Fibroblast of the conjunctiva (primary cell): ENCODE results near the gene GJA8.
"Not testable (repeated sequence)": the region's sequence is repeated elsewhere in the genome, so short reads cannot be mapped to it uniquely, and the experiment has no call there.

Experiments
- DNase-seq: peaks from one replicate; pipeline ENCODE4 v3.0.0-alpha.2; 2010; ENCODE audit warnings: low read depth

The GJA8 gene

DNA sequence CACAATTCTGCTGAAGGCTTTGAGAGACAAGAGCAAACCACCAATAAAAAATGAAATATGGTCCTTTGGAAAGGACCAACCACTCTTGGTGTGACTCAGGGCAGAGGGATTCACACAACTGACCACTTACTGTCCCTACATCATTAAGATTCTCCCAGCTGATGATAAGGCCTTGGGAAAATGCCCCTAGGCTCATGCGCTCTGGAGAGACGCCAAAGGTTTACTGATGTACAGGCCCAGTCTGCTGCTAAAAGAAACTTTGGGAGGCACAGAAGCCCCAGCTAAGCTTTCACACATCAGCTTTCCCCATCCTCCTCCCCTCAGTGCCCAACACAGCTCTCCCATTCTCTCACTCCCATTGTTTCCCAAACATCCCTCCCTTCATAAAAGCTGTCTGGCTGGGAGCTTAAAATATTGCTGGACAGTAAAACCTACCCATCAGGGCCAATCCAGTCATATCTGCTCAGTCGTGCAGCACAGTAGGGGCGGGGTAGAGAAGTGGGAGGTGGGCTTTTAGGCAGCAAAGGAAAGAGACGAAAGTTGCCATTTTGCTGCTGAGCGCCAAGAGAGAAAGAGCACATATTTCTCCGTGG, at the start of gene GJA8:
TSS of gene GJA8 (plus strand) at position 543 of the 593 bp plus-strand sequence. CDS start 5,161 bp downstream, outside the sequence.
- no peak for DNase-seq

DNA sequence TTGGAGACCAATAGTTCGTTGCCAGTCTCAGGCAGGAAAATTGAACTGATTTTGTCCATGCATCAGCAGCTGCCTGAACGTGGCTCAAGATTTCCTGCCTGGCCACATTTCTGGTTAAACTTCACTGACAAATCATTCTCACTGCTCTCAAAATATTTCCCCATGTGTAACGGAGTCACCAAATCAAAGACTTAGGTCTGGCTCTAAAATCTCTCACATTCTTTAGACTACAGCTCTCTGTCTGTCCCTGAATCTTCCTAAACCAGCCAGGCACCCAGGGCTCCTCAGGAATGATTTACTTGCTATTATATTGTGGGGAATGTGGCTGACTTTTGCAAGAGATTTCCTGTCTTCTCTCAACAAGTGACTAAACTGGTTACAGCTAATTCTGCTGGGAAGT, 49.2 kb upstream of the GJA8 start:
- DNase-seq = no peak

DNA sequence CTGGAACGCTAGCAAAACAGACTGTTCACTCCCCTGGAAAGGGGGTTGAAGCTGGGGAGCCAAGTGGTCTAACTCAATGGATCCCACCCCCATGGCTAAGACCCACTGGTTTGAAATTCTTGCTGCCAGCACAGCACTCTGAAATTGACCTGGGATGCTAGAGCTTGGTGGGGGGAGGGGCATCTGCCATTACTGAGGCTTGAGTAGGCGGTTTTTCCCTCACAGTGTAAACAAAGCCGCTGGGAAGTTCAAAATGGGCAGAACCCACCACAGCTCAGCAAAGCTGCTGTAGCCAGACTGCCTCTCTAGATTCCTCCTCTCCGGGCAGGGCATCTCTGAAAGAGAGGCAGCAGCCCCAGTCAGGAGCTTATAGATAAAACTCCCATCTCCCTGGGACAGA, 47.6 kb upstream of the GJA8 start:
- DNase-seq = not testable (repeated sequence)

DNA sequence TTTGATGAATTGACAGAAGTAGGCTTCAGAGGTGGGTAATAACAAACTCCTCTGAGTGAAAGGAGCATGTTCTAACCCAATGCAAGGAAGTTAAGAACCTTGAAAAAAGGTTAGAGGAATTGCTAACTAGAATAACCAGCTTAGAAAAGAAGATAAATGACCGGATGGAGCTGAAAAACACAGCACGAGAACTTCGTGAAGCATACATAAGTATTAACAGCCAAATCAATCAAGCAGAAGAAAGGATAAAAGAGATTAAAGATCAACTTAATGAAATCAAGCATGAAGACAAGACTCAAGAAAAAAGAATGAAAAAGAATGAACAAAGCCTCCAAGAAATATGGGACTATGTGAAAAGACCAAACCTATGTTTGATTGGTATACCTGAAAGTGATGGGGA, 46.6 kb upstream of the GJA8 start:
- not testable (repeated sequence) for DNase-seq

DNA sequence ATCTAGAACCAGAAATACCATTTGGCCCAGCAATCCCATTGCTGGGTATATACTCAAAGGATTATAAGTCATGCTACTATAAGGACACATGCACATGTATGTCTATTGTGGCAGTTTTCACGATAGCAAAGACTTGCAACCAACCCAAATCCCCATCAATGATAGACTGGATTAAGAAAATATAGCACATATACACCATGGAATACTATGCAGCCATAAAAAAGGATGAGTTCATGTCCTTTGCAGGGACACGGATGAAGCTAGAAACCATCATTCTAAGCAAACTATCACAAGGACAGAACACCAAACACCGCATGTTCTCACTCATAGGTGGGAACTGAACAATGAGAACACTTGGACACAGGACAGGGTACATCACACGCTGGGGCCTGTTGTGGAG, 35.4 kb upstream of the GJA8 start:
- DNase-seq = not testable (repeated sequence)

DNA sequence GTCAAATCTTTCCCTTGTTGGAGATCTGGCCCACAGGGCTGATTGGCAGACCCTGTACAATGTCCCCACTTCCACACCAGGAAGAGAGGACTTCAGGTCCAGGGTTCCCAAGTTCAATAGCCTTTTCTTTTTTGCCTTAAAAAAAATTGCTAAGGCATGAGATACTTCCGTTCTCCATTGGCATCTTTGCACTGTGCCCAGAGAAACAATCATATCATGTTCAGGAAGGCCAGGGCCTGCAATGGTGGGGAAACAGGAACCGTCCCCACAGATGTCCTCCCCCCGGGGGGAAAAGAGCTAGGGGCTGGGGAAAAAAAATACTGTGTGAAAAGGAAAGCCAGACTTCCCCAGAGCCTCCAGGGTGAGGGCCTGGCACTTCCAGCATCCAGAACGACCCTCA, 24.6 kb upstream of the GJA8 start:
- no peak for DNase-seq

DNA sequence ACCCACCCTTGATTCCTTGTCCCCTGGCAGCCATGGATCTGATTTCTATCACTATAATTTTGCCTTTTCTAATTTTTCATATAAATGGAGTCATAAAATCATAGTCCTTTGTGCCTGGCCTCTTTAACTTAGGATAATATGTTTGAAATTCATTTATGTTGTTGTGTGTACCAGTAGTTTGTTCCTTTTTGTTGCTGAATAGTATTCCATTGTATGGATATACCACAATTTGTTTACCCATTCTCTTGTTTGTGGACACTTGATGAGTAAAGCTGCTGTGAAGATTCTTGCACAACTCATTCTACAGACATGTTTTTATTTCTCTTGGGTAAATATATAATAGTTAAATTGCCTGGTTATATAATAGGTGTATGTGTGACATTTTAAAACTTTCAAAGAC, 22.7 kb upstream of the GJA8 start:
- DNase-seq = no peak

DNA sequence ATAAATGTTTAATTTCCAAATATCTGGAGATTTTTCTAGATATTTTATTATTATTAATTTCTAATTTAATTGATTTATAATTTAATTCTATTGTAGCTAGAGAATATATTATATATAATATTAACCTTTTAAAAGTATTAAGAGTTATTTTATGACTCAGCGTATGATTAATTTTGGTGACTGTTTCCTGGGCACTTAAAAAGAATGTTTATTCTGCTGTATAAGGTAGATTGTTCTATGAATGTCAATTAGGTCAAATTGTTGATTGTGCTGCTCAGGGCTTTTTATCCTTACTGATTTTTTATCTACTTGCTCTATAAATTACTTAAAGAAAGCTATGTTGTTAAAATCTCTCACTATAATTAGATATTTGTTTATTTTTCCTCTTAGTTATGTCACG, 20.1 kb upstream of the GJA8 start:
- DNase-seq = no peak

DNA sequence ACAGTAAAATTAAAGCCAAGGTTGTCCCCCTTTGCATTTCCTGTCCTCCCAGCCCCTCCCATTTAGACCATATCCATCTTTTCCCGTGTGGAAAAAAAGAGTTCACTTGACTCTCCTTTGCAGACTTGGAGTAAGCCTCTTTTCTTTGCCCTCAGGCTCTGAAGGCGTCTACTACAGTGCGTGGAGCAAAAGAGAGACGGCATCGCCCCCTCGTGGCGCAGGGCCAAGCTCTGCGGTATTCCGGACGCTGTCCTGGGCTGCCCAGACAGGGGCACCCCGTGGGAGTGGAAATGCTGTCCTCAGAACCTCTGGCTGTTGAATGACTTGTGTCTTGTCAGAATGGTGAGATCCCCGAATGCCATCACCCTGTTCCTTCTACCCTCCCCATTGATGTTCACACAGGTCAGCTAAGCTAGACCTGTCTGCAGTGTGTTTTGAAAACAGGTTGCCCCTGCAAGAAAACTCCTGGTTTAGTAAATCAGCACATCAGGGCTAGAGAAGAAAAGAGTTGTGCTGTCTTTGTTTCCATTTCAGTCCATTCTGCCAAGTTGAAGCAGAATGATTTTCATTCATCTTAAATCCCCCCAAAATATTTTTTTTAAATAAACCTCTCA, 12.3 kb upstream of the GJA8 start:
- DNase-seq = peak; percentile 4

DNA sequence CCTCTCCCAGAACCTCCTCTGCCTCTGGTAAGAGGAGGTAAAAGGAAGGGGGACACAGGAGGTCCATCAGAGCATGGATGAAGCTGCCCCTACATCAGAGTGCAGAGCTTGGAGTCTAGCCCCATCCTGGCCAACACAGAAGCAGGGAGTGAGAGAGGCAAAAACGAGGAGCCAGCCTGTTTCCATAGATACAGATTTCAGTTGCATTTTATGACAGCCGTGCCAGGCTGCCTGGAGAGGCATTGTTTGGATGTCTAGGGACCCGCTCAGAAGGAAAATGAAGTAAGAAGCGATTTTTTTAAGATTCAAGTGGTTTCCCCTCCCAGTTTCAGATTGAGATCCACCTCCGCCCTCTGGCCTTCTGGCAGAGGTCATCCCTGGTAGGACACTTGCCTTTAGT, 11.5 kb upstream of the GJA8 start:
- DNase-seq = no peak

DNA sequence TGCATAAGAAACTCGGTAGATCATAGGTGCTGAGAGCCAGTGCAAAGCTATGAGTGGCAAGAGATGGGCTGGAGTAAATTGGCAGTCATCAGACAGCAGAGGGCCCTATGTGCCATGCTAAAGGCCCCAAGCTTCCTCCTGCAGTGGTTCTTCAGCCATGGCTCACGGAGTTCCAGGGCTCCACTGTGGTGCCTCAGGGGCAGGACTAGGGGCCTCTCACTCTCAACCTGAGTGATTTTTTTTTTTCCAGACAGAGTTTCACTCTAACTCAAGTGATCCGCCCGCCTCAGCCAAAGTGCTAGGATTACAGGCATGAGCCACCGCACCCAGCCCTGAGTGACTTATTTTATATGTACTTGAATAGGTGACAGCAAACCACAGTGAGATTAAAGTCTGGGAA, 10.4 kb upstream of the GJA8 start:
- DNase-seq = no peak

DNA sequence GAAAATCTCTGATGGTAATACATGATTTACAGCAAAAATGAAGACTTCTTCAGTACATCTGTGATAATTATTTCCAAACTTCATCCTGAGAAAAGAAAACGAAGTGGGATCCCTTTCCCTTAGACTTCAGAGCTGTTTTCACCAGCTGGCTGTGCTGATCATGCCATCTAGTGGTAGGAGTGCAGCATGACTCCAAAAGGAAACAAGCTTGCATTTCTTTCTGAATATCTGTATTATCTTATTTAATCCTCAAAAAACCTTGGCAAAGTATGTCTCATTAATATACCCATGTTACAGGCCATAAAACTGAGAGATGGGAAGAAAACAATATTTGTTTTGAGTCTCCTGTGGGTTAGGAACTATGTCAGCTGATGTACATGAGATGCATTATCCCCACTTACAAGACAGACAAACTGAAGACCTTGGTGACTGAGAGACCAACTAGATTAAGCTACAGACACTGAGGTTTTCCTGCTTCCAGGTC, 9.8 kb upstream of the GJA8 start:
- peak; percentile 51 for DNase-seq

DNA sequence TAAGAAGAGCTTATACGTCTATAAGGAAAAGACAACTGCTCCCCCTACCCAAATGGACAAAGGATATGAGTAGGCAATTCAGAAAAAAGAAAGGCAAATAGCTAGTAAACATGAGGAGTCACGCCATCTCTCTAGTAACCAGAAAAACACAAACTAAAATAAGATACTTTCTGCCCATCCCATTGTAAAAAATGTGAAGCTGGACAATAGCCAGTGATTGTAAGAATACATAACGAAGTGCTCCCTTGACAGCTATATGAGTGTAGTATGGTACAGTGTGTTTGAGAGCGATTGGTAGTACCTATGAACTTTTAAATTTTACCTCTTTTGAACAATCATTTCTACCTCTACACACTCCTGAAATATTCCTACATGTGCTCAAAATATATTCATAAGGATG, 7.5 kb upstream of the GJA8 start:
- no peak for DNase-seq

DNA sequence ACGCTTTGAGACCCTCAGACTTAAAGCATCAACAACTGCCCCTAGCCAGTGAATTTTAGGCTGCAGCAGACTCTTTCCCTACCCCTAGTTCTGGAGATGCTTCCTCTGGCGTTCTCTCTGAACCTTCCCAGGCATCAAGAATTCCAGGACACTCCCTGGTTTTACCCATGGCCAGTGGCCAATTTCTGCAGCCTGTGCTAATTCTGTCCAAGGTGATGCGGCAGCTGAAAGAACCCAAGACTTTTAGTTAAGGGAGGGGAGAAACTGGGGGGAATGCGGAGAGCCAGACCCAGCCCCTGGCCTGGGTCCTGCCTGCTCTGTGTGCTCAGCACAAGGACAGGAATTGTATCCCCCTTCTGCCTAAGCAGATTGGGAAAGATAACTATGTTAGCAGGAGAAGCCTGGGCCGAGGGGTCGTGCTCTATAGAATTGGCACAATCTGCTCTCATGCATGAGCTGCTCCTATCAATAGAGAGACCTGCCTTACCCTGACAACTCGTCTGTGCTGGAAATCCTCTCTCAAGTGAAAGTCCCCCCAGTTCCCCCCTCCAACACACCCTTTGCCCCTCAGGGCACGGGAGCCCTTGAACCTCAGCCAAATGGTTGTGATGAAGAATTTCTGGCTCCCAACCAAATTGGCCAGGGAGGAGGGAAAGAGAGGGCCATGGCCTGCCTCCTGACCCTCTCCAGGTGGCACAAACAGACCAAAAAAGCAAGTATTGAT, 5.4 kb upstream of the GJA8 start:
- DNase-seq = no peak

DNA sequence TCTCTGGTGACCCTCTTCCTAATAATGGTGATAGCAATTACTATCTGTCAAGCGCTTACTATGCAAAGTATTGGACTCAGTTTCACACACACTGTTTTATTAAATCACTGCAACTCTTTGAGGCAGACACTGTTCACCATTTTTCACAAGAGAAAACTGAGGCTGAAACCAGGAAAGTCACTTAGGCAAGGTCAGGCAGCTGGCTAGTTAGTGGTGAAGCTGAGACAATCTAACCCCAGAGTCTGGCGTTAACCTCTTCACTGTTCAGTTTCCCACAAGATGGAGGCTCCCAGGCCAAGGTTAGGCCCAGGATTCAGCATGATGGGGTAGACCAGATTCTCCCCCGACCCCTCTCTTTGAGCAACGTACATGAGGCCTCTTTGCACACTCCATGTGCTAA, 4.8 kb upstream of the GJA8 start:
- no peak for DNase-seq

DNA sequence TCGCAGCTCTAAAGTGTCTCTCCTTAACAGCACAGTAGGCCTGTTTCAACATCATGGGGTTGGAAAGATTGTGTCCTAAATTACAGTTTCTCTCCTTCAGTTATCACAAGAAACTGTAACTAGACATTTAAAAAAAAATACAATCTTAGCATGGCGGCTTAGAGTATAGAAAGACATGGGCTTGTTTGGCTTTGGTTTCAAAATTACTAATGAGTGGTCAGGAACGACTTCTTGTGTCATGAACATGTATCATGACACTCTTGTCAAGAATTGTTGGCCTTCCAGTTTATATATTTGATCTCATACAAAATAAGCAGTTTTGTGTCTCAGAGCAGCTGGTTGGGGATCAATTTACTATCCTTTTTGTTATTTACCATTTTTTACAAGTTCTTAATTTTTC, 2.1 kb downstream of the GJA8 start:
- DNase-seq = no peak

DNA sequence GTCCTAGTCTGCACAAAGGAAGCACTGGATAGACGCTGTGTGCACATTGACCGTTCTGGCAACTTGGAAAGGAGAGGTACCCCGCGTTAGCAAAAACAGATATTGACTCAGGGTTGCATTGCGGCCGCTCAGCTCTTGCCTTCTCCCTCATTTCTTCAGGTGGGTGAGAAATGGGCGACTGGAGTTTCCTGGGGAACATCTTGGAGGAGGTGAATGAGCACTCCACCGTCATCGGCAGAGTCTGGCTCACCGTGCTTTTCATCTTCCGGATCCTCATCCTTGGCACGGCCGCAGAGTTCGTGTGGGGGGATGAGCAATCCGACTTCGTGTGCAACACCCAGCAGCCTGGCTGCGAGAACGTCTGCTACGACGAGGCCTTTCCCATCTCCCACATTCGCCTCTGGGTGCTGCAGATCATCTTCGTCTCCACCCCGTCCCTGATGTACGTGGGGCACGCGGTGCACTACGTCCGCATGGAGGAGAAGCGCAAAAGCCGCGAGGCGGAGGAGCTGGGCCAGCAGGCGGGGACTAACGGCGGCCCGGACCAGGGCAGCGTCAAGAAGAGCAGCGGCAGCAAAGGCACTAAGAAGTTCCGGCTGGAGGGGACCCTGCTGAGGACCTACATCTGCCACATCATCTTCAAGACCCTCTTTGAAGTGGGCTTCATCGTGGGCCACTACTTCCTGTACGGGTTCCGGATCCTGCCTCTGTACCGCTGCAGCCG, 5.4 kb downstream of the GJA8 start:
- DNase-seq = no peak

DNA sequence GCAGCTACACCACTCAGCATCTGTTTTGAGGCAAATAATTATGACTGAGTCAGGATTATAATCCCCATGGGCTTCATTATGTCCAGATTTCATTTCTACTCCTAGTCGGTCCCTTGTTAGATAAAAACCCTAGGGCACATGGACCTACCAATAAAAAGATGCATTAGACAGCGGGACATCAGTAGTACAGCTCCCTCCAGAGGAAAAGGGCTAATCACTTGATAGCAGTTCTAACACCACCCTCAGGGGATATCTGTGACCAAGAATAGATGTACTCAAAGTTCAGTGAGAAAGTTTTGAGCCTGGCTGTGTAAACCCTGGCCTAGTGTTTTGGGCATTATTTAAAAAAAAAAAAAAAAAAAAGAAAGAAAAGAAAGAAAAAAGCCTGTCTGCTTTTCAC, 10.0 kb downstream of the GJA8 start:
- DNase-seq = no peak

DNA sequence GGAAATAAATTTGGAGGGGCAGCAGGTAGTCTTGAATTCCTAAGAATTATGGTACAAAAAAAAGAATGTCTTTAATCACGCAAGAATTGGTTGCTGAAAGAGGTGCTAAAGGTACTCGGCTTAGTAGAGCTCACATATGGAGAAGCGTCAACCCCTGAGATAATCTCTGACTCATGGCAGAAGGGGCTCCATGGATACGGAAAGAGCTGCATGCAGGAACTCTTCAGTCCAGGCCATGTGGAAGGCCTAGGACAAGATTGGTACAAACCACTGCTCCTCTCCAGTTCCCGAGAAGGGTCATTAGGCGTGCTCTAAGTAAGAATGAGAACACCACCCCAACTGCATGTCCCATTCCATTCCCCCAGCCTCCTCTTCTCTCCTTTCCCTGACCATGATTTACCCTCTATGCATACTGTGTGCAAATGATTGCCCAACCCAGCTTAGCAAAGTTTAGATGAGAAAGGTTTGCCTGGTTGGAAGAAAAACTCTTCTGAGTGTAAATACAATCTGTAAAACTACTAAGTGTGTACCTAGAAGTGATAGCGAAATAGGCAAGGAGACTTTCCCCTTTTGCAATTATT, 10.9 kb downstream of the GJA8 start:
- DNase-seq = no peak

DNA sequence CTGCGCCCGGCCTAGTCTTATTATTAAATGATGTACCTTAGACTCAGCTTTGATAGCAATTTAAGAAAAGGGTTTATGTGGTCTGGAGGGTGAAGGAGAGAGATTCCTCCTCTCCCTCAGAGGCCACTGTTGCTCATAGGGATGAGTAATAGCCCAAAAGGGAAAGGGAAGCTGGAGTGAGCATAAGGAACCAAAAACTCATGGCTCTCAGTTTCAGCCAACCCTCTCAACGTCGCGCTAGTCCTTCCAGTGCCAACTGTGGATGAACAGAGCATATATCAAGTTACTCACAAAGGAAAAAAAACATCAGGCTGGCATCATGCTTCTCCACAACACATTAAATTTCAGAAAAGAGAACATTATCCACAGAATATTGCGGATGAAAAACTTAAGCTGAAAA, 17.3 kb downstream of the GJA8 start:
- DNase-seq = no peak

DNA sequence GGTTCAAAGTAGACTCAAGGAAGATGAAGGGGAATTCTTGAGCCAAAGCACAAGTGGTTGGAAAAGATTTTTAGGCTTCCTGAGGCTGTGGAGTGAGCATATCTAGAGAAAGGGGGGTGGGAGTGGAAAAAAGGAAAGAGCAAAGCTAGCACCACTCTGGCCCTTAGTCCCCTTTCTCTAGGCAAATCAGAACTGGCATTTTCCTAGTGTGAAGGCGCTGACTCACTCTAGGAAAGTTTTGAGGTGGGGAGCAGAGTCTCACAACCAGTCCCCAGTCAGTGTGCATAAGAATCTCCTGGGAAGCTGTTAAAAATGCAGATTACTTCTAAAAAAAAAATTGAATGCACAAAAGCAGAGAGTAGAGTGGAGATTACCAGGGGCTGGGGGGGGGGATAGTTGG, 22.2 kb downstream of the GJA8 start:
- no peak for DNase-seq

DNA sequence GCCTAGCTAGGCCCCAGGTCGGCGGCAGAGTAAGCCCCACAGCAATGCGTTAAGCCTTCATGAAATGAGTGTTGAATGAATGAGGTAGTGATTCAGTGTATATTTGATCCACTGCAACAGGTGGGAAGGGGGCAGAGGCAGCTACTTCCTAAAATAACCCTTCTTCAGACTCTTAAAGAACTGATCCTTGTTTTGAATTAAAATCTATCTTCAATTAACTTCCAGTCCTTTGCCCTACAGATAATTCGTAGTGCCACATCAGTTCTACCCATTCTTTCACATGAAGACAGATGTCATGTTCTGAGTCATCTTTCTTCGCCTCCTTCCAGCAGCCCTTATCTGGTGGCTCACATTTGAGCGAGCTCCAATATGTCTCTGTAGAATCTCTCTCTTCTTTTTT, 24.6 kb downstream of the GJA8 start:
- DNase-seq = not testable (repeated sequence)
